NCI-H345 treated with DMSO at 0.1 percent for 48 hours (cell line): Measurements from ENCODE around the gene PROCA1.
A peak's percentile ranks its signal among the peaks of the same experiment; 100 is the strongest.
"Not testable (repeated sequence)": the region's sequence is repeated elsewhere in the genome, so short reads cannot be mapped to it uniquely, and the experiment has no call there.

Experiments
- DNase-seq: peaks from one replicate; lab custom pipeline; 2025; ENCODE audit not compliant: unreplicated experiment; lab: John Stamatoyannopoulos, UW

The PROCA1 gene

DNA sequence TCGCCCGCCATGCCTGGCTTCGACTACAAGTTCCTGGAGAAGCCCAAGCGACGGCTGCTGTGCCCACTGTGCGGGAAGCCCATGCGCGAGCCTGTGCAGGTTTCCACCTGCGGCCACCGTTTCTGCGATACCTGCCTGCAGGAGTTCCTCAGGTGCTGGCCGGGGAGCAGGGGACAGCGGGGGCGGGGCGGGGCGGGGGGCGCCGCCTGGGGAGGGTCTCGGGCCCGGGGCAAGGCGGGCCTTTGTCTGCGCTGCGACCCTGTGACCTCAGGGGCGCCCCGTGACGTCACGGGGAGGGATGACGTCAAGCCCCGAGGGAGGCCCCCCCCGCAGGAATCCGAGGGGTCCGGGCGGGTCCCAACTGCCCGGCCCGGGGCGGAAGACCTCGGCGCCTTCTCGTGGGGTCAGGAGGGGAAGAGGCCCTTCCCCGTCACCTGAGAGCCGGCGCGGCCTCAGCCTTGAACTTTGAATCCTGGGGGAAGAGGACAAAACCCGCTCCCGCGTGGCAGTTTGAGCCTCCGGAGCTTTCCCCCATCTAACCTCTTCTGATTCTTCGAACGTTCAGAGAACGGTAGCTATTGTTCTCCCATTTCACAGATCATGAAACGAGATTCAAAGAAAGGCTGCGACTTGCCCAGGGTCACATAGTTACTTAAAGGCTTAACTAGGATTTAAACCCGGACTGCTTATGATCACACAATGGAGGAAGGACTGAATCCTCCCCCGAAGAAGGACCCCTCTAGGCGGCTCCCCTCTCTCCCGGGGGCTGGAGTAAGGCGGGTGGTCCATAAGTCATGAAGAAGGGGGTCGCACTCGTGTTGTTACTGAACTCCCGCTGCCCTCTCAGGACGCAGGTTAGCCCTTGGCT, 32.6 kb upstream of the PROCA1 start:
- peak; percentile 20 for DNase-seq

DNA sequence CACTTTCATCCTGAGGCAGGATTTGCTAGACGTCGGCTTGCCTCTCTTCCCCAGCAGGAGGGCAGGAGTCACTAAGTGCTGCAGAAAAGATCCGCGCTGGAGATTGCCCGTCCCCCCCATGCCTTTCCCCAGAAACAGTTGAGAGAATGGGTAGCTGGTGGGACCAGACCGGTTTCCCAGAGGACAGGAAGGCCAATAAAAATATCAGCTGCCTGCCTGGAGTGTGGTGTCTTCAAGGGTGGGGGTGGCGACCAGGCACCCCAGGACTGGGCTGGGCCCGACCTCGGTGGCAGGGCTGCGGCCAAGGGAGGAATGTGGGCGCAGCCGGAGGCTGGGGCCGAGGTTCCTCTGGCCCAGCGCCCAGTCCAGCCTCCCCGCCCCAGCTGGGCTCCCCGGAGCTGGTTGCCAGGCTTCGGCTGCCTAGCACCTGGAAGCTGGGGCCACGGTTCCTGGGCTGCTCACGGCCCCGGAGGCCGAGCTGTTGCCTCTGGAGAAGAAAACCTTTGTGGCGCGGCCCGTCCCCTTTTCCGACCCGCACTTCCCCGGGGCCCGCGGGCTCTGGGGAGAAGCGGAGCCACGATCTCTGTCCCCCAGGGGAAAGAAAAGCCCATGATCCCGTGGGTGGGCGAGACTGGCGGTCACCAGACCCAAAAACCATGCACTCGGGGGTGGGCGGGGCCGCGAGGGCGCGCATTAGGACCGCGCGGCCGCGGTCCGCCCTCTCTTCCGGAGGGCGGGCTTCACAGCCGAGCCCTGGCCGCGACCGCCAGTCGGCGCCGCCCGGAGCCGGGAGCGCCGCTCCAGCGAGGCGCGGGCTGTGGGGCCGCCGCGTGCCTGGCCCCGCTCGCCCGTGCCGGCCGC, 31.8 kb upstream of the PROCA1 start, which contains the start of gene TRAF4:
TRAF4 (plus strand) TSS at position 769 of the 861 bp plus-strand sequence. CDS start 102 bp downstream, outside the sequence.
- peak; percentile 91 for DNase-seq

DNA sequence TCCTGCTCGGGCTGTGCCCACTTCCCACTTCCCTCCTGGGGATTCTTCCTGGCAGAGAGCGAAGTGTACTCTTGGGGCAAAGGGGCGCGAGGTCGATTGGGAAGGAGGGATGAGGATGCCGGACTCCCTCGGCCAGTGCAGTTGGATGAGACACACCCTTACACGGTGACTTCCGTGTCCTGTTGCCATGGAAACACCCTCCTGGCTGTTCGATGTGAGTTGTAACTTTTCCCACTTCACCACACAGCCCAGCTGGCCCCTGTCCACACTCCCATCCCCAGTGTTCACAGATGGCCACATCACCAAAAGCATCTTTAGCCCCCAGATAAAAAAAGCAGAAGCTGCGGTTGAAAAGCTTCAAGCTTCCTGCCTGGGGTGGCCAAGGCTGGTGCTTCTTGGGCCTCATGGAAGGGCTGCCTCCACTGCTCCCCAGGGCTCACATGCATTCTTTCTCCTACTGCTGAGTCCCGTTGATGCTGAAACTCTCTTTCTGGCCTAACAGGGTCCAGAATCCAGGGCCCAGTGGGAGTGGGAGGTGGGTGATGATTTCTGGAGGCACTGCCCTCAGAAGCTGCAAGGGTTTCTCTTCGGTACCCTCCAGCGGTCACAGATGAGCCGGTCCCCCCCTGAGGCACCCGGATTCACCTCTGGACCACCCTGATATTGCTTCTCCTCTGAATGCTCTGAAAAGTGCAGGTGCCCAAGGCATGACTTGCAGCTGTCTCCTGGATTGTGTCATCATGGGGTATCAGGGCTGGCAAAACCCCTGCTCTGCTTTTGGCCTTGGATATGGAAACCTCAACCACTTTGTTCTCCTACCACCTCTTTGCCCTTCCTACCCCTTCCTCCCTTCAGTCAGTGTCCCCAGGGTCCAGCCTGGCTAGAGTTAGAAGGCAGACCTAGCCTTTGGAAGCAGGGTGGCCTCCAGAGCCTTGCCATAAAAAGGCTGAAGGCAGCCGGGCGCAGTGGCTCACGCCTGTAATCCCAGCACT, 30.0 kb upstream of the PROCA1 start:
- DNase-seq: no peak

DNA sequence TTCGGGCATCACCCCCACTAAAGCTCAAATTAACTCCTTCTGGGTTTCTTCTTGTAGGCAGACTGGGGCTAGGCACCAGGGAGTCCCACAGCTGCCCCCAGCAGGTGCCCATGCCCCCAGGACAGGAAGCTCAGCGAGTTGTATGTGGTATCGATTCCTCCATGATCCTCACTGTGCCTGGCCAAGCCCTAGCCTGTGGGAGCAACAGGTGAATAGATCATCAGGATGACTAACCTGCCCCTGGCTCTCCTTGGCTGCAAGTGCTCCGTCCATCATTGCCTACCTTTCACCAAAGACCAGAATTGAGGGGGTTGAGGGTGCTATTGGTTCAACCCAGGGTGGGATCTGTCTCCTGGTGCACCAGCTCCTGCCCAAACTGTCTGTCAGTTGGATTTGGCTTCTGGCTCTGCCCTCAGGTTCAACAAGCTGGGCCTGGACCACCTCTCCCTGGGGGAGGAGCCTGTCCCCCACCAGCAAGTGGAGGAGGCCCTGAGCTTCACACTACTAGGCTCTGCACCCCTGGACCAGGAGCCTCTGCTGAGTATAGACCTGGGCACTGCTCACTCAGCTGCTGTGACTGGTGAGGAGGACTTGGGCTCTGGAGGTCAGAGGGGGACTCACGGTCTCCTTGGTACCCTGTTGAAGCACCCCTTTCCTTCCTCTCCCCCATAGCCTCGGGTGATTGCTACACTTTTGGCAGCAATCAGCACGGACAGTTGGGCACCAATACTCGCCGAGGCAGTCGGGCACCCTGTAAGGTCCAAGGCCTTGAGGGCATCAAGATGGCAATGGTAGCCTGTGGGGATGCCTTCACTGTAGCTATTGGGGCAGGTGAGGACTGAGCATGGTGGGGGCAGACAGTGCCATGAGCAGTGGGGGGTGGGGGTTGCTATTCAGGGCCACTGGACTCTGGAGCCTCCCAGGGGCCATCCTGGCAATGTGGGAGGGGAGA, 29.0 kb upstream of the PROCA1 start:
- no peak for DNase-seq

DNA sequence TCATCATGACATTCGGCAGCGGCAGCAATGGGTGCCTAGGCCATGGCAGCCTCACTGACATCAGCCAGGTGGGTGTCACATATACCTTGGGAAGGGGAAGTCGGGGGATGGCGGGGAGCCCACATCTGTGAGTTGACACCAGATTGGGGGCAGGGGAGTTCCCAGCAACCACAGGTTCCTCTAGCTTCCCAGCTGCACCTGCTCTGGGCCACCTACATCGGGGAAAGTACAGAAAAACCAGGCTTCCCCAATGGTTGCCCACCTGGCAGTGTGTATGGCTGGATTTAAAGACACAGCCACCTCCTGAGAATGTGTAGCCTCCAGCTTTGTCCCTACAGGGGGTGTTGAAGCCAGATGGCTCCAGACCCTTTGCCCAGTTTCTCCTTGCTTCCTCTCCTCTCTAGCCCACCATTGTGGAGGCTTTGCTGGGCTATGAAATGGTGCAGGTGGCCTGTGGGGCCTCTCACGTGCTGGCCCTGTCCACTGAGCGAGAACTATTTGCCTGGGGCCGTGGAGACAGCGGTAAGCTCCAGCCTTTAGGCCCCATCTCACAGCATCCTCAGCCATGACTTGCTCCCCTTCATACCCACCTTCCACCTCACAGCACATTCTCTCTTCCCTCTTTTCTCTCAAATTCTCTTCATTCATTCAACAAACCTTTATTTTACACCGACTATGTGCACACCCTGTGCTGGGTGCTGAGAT, 27.1 kb upstream of the PROCA1 start:
- no peak for DNase-seq

DNA sequence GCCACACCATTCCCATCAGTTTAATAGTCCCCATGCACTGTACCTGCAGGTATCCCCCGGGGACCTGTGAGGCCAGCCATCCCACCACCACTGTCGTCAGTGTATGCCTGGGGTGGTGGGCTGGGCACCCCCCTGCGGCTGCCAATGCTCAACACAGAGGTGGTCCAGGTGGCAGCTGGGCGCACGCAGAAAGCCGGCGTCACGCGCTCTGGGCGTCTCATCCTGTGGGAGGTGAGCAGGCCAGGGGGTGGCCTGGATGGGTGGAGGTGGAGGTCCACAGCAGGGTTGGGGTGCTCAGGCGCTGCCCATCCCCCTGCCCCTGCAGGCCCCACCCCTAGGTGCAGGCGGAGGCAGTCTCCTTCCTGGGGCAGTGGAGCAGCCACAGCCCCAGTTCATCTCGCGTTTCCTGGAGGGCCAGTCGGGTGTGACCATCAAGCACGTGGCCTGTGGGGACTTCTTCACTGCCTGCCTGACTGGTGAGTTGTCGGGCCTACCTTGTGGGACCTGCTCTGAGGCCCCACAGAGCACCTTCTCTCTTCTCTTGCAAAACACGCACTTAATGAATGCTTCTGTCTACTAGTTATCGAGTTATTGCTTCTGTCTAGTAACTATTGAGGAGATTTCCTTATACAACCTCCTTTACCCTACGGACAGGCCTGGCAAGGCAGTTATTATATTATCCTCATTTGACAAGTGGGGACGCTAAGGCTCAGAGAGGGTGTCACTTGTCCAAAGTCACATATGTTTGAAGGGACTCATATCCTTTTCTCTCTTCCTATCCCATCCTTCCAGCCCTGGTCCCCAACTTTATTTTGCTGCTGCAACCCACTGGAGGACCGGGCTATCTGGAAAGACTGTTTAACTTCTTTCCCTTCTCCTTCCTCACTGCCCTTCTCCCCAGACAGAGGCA, 26.3 kb upstream of the PROCA1 start:
- no peak for DNase-seq

DNA sequence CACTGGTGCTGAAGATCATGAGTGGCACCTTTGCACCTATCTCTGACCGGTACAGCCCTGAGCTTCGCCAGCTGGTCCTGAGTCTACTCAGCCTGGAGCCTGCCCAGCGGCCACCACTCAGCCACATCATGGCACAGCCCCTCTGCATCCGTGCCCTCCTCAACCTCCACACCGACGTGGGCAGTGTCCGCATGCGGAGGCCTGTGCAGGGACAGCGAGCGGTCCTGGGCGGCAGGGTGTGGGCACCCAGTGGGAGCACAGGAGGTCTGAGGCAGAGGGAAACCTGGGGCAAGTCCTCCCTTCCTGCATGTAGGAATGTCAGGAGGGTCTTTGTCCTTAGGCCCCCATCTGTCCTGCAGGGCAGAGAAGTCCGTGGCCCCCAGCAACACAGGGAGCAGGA, 25.6 kb upstream of the PROCA1 start:
- no peak for DNase-seq

DNA sequence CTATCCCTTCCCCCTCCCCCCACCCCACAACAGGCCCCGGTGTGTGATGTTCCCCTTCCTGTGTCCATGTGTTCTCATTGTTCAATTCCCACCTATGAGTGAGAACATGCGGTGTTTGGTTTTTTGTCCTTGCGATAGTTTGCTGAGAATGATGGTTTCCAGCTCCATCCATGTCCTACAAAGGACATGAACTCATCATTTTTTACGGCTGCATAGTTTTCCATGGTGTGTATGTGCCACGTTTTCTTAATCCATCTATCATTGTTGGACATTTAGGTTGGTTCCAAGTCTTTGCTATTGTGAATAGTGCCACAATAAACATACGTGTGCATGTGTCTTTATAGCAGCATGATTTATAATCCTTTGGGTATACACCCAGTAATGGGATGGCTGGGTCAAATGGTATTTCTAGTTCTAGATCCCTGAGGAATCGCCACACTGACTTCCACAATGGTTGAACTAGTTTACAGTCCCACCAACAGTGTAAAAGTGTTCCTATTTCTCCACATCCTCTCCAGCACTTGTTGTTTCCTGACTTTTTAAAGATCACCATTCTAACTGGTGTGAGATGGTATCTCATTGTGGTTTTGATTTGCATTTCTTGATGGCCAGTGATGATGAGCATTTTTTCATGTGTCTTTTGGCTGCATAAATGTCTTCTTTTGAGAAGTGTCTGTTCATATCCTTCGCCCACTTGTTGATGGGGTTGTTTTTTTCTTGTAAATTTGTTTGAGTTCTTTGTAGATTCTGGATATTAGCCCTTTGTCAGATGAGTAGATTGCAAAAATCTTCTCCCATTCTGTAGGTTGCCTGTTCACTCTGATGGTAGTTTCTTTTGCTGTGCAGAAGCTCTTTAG, 24.5 kb upstream of the PROCA1 start:
- not testable (repeated sequence) for DNase-seq

DNA sequence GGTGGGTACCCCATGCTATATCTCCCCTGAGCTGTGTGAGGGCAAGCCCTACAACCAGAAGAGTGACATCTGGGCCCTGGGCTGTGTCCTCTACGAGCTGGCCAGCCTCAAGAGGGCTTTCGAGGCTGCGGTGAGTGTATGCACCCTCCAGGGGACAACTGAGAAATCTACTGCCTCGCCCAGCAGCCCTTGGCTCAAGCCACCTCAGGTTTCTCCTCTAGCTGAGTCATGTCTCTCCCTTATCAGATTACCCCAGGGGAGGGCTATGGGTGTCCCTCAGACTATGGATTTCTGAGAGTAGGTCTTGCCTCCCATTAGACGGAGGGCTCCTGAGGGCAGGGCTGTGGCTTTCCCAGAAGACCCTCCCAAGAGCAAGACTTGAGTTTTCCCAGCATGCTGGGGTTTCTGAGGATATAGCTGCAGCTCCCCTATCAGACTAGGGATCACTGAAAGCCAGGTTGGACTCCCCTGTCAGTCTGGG, 23.6 kb upstream of the PROCA1 start:
- DNase-seq: no peak

DNA sequence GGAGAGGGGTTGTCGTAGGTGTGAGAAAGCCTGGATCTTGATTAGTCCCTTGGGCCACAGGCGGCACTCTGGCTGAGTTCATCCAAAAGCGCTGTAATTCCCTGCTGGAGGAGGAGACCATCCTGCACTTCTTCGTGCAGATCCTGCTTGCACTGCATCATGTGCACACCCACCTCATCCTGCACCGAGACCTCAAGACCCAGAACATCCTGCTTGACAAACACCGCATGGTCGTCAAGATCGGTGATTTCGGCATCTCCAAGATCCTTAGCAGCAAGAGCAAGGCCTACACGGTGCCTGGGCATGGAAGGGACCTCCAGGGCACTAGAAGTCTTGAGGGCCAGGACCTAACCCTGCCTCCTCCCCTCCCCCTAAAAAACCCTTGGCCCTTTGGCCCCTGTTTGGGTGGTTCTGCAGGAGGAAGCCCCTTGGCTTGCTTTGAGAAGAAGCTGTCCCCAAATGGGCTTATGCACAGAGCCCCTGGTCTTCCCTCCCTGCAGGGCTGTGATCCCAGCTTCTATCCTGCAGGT, 23.1 kb upstream of the PROCA1 start:
- DNase-seq: no peak

DNA sequence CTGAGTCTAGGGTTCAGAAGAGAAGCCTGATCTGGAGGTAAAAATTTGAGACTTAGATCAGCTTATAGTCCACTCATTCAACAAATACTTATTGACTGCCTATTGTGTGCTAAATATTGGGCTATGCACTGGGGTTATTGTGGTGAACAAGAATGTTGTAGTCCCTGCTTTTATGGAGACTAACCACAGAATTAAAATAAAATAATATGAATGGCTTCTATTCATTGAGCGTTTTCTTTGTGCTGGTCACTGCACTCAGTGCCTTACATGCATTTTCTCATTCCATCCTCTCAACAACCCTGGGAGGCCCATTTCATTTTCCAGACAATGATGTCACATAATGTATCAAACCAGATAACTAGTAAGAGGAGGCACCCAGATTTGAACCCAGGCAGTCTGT, 21.7 kb upstream of the PROCA1 start:
- no peak for DNase-seq

DNA sequence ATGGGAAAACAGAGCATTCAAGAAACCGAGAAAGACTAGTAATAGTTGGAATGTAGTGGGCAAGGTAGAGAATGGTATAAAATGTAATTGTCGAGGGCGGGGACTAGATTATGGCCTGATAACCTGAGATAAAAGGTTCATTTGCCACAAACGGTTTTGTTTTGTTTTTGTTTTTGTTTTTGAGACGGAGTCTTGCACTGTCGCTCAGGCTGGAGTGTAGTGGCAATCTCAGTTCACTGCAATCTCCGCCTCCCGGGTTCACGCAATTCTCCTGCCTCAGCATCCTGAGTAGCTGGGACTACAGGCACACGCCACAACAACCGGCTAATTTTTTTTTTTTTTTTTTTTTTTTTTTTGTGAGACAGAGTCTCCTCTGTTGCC, 18.3 kb upstream of the PROCA1 start:
- no peak for DNase-seq

DNA sequence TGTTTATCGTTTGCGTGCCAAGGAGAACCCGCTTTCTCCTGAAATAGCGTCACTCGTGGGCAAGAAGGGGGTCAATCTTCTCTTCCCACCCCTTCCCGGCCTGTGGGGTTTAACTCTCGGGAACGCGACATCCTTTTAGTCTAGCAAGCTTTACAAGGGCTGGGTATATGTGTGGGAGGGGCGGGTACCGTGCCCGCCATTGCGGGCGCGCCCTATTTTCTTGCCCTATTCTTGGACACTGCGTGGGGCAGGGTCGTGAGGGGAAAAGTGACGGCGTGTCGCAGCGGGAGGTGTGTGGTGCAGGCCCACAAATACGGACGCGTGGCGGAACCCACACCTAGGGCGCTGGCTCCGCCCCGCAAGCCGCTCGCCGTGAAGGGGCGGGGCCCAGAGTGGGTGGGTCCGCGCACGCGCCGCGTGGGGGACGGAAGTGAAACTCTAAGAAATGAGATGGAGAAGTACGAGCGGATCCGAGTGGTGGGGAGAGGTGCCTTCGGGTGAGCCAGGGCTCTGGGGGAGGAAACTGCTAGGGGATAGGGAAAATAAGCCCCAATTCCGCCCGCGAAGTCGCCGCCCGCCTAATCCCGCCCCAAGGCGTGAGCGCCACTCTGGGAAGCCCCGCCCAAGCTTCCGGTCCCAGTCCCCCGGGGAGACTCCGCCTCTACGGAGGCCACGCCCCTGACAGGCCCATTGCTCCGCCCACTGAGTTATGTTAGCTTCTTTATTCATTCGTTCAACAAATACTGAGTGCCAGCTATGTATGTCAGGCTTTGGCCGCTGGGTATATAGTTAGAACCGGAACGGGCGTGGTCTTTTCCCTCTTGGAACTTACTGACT, 16.9 kb upstream of the PROCA1 start, which contains the start of gene NEK8:
NEK8 (plus strand) TSS at position 425 of the 837 bp plus-strand sequence; CDS start at position 451, 26 bp downstream.
- DNase-seq: peak; percentile 86

DNA sequence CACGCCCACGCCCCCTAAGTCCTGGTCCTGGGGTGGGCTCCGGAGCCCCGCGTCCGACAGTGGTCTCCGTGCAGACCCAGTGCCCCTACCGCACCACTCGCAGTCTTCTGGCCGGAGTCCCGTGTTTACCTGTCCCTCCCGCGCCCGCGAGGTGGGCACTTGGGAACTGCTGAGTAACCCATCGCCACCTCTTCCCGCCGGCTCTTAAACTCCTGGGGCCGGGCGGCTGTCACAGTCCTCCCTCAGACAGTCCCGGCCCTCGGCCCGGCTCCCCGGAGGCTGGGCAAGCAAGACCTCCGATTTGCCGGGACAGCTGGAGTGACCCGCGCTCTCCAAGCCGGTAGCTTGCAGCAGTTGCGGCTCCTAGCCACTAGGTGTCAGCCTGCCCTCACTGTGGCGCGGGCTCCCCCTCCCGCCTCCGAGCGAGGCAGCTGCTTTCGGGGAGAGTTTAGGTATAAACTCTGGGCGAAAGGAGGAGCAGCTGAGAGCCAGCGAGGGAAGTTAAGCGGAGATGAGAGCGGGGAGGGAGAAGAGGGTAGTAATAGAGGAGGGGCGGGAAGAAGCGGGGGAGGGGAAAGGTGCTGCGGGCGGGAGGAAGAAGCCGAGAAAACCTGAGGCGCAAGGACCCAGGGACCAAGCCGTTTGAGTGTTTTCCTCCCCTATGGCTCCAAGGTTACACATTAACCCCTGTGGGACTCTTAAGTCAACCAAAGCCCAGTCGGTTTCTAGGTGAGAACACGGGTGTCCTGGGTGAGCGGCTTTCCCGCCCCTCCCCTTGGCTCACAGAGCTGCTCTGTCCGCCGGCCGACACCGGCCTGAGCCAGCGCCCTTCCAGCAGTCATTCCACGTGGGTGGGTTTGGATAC, 15.2 kb upstream of the PROCA1 start:
- peak; percentile 92 for DNase-seq

DNA sequence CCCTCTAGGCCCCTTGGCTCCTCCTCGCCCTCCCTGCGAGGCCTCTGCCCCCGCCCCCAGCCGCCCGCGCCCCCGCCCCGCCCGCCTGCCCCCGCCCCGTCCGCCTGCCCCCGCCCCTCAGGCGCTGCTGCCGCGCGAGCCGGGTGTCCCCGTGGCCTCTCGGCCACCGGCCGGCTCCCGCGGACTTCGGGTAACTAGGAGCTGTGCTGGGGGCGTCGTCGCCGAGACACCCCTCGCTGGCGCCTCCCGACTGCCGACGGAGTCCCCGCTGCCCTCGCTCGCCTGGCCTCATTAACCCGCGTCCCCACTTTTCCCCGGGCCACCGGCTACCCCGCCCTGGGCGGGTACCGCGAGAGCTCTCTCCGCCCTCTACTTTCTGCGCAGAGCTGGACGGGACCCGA, 14.5 kb upstream of the PROCA1 start, which contains the start of gene TLCD1:
TLCD1 (minus strand) TSS at position 8 of the 401 bp plus-strand sequence. CDS start 136 bp downstream, outside the sequence.
- peak; percentile 57 for DNase-seq
